ENCODE results near the gene PCDHGC3. TPM values are rescaled to one million over a fixed set of nuclear protein-coding genes. Genes with fewer than 3 reads are reported as not detected.

The PCDHGC3 gene
- total and polyA plus RNA-seq, 9 of the 15 experiments (the other 6 are each of a cell fraction or from before 2014, with no cell fraction given): 0.07 TPM; not detected in 8

GRCh38 chr5:141440341-141440740 lies 35.4 kb upstream of the PCDHGC3 start:
- H3K27me3 ChIP-seq (ENCODE audit: control insufficient read depth in 2 of 2, insufficient read depth in 2 of 2, low read length in 2 of 2): peaks cover 0 to 16% of the 10 kb centered on the region in 2 experiments; a peak in 2 of 5 replicates
- H3K4me1 ChIP-seq (replicated peaks in 1 of 2; ENCODE audit: control insufficient read depth in 2 of 2, insufficient read depth in 2 of 2, low read length in 2 of 2): peaks cover 0 to 6% of the 10 kb centered on the region in 2 experiments; a peak in 1 of 5 replicates
- WGBS (ENCODE audit: insufficient coverage, low coverage, missing lambda C conversion rate): 0% methylated on average over 9 of the region's 9 CpGs
- CTCF ChIA-PET (ENCODE audit: low intra/inter-chr PET ratio): no interaction called here
- H2AFZ ChIP-seq (ENCODE audit: low read depth, low read length): no peak overlapping the region
- no peak for ATAC-seq
- no peaks in the 10 kb centered on the region for H3K36me3 ChIP-seq (ENCODE audit: control insufficient read depth, insufficient read depth, low read length)
- DNase-seq (ENCODE audit: extremely low read depth in 1 of 4, low spot score in 3 of 4): no peak
- no peak overlapping the region for H3K4me2 ChIP-seq (ENCODE audit: insufficient read depth, low read length)
- H3K9me3 ChIP-seq (replicated peaks; ENCODE audit: control insufficient read depth, insufficient read depth, low read depth, low read length): no peaks in the 10 kb centered on the region
- H3K9me1 ChIP-seq (ENCODE audit: control insufficient read depth, insufficient read depth, low read length): no peaks in the 10 kb centered on the region
- TF ChIP-seq EP400 (IDR thresholded peaks at IDR 0.05) (no peak), CEBPB (tag; IDR thresholded peaks at IDR 0.05) (no peak), ETS2 (tag; IDR thresholded peaks at IDR 0.05; ENCODE audit: borderline replicate concordance, poor library complexity, severe bottlenecking) (no peak), KAT8 (IDR thresholded peaks at IDR 0.05; ENCODE audit: low read depth) (no peak), CBFB (CRISPR knock-in tag; IDR thresholded peaks at IDR 0.05) (no peak), RAD21 (CRISPR knock-in tag; conservative IDR thresholded peaks at IDR 0.05 in 1 of 2, IDR thresholded peaks at IDR 0.05 in 1 of 2) (no peak), EP300 (IDR thresholded peaks at IDR 0.05; ENCODE audit: low read length) (no peak), ZBTB2 (IDR thresholded peaks at IDR 0.05) (no peak), GABPB2 (CRISPR knock-in tag; conservative IDR thresholded peaks at IDR 0.05) (no peak), MITF (IDR thresholded peaks at IDR 0.05) (no peak), ZSCAN29 (IDR thresholded peaks at IDR 0.05) (no peak), CXXC5 (CRISPR knock-in tag; IDR thresholded peaks at IDR 0.05) (no peak), ATF4 (CRISPR knock-in tag; IDR thresholded peaks at IDR 0.05) (no peak), BRF2 (IDR thresholded peaks at IDR 0.05; ENCODE audit: borderline replicate concordance, insufficient read depth, insufficient read length) (no peak), CBX3 (IDR thresholded peaks at IDR 0.05; ENCODE audit: borderline replicate concordance in 1 of 2, low read length in 2 of 2) (no peak), POLR2G (IDR thresholded peaks at IDR 0.05; ENCODE audit: low read depth, low read length) (no peak)
- FAIRE-seq: no peak
- H4K20me1 ChIP-seq (replicated peaks; ENCODE audit: control insufficient read depth, insufficient read depth, low read length): no peaks in the 10 kb centered on the region
- no peak overlapping the region for H3K4me3 ChIP-seq
- H3K9ac ChIP-seq (ENCODE audit: insufficient read depth in 1 of 2, low read depth in 2 of 2, low read length in 2 of 2): no peak overlapping the region
- in situ Hi-C loops (cut with MboI) (no loop called here), intact Hi-C loops (cut with micrococcal nuclease) (no loop called here)
- no peak overlapping the region for H3K27ac ChIP-seq (ENCODE audit: extremely low read depth, low read depth, low read length)
- no peaks in the 10 kb centered on the region for H3K79me2 ChIP-seq (ENCODE audit: control insufficient read depth, insufficient read depth, low read length)
- POLR2A ChIA-PET: interaction anchor here (0.6 kb wide), 1 partner anchor 70 kb away, joined by 3 read pairs; the partner anchor contains the start of gene PCDHGB3
- BruUV-seq (replicated peaks): no TSS peak
